ENCODE data around the gene CDC14B. TPM values are rescaled to one million over a fixed set of nuclear protein-coding genes. Genes with fewer than 3 reads are reported as not detected.

The CDC14B gene
- polyA plus RNA-seq, 1 donor: 18.7 TPM

DNA sequence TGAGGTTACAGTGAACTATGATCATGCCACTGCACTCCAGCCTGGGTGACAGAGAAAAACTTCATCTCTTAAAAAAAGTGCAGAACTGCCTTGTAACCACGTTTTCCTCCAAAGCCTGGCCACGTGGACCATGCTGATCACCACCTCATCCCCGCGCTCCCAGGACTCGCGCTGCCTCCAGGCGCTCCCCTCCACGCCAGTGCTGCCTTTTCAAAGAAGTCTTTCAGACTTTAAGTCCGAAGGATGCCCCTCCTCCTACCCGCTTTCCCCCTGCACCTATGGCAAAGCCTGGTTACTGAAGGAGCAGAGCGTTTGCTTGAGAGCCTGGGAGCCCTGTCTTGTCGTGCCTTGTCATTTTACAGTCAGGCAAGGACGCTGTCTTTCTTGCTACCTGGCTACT lies 125.9 kb downstream of the CDC14B start:
- no peak for DNase-seq
- no CpG with 5 or more reads among the region's 13 CpGs for WGBS (ENCODE audit: insufficient coverage, low lambda C conversion rate)
- peaks cover 18% of the 10 kb centered on the region for H3K36me3 ChIP-seq (ENCODE audit: control insufficient read depth, insufficient read depth, low read length)
- no peaks in the 10 kb centered on the region for H3K27me3 ChIP-seq (ENCODE audit: control insufficient read depth, insufficient read depth, low read length)
- no peak overlapping the region for H3K4me3 ChIP-seq (ENCODE audit: low read length)
- no peaks in the 10 kb centered on the region for H3K9me3 ChIP-seq (ENCODE audit: control insufficient read depth, low read depth, low read length)
- no peaks in the 10 kb centered on the region for H3K4me1 ChIP-seq (ENCODE audit: control insufficient read depth, insufficient read depth, low read length)
- no peak overlapping the region for H3K27ac ChIP-seq (ENCODE audit: low read length)

DNA sequence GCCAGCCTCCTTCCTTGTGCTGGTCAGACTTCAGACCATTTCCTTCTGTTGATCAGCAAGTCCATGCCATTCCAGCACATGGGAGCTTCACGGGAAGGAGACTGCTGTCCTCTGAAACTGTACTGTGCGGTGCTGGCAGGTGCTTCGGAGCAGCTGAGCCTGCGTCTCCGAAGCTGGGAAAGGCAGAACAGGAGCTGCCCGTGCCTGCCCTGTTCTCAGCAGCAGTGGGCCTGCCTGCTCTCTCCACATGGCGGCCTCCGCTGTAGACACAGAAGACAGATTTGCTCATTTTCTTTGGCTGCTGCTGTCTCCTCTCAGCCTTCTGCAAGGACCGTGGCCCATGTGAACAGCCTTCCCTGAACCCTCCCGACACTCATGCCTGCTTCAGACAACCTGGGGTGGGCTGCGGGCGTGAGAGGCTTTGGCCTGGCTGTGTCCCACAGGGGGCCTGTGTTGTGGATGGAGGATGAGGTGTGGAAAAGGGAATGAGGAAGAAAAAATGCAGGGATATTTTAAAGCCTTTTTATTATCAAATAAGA lies 126.6 kb downstream of the CDC14B start:
- H3K4me3 ChIP-seq (ENCODE audit: low read length): no peak overlapping the region
- H3K9me3 ChIP-seq (ENCODE audit: control insufficient read depth, low read depth, low read length): no peaks in the 10 kb centered on the region
- H3K4me1 ChIP-seq (ENCODE audit: control insufficient read depth, insufficient read depth, low read length): no peaks in the 10 kb centered on the region
- no peaks in the 10 kb centered on the region for H3K27me3 ChIP-seq (ENCODE audit: control insufficient read depth, insufficient read depth, low read length)
- H3K27ac ChIP-seq (ENCODE audit: low read length): no peak overlapping the region
- peaks cover 24% of the 10 kb centered on the region for H3K36me3 ChIP-seq (ENCODE audit: control insufficient read depth, insufficient read depth, low read length)
- no peak for DNase-seq
- WGBS (ENCODE audit: insufficient coverage, low lambda C conversion rate): no CpG with 5 or more reads among the region's 12 CpGs

DNA sequence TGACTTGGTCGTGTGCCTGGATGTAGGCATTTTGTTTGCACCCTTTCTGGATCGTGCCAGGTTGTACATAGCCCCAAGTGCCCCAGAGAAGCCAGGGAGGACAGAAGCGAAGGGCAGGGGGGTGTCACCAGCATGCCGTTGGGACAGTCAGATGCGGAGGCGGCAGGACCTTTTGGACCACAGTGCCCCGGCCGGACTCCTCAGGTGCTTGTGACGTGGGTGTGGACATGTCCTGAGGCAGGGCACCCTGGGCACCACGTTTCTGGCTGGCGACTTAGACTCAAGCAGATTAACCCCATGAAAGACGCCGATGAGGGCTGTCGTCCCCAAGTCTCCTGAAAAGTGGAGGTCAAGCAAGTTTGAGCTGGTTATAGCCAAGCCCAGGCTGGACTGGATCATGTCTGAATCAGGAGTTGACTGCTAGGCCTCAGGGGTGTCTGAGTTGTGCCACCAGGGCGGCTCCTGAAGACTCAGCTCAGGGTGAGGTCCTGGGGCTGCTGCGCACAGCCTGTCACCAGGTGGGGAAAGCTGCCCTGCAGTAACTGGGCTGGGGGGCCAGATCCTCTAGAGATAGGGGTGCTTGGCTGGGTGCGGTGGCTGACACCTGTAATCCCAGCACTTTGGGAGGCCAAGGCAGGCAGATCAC lies 127.6 kb downstream of the CDC14B start:
- WGBS (ENCODE audit: insufficient coverage, low lambda C conversion rate): no CpG with 5 or more reads among the region's 17 CpGs
- Histone ChIP-seq H3K36me3 (ENCODE audit: control insufficient read depth, insufficient read depth, low read length) (peaks cover 27% of the 10 kb centered on the region), H3K27me3 (ENCODE audit: control insufficient read depth, insufficient read depth, low read length) (no peaks in the 10 kb centered on the region), H3K27ac (ENCODE audit: low read length) (no peak overlapping the region), H3K4me1 (ENCODE audit: control insufficient read depth, insufficient read depth, low read length) (no peaks in the 10 kb centered on the region), H3K4me3 (ENCODE audit: low read length) (no peak overlapping the region), H3K9me3 (ENCODE audit: control insufficient read depth, low read depth, low read length) (no peaks in the 10 kb centered on the region)
- no peak for DNase-seq

DNA sequence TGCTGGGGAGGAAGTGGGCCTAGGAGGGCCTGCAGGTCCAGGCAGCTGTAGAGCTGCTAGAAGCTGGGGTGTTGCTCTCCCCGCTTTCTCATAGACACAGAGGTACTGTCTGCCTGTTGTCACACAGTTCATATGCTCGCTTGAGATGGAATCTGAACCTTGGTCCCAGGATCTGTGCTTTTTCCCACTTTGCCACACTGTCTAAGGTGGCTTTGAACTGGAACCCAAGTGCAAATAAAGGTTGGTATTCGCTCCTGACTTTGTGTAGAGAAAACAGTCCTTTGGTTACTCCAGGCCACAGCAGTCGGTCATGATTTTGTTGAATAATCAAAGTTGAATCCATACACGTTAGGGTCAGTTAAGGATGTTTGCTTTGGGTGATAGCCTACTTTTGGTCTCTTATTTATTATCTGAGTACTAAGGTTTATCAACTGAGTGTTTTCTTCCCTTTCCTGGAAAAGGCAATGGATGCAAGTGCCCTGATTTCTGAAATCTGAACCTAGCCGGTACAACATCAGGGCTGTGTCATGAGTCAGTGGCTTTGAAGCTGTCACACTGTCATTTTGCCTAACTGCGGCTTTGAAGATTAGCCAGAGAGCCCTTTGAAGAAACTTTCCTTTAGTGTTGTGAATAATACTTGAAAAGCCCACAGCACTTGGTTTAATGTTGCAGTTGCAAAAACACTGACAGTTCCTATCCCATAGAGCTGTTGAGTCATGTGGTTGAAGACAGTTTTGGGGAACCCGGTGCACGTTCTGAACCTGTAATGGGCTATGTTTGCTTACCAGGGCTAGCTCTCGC lies 128.4 kb downstream of the CDC14B start:
- Histone ChIP-seq H3K27ac (ENCODE audit: low read length) (no peak overlapping the region), H3K36me3 (ENCODE audit: control insufficient read depth, insufficient read depth, low read length) (peaks cover 26% of the 10 kb centered on the region), H3K27me3 (ENCODE audit: control insufficient read depth, insufficient read depth, low read length) (no peaks in the 10 kb centered on the region), H3K9me3 (ENCODE audit: control insufficient read depth, low read depth, low read length) (no peaks in the 10 kb centered on the region), H3K4me3 (ENCODE audit: low read length) (no peak overlapping the region), H3K4me1 (ENCODE audit: control insufficient read depth, insufficient read depth, low read length) (no peaks in the 10 kb centered on the region)
- WGBS (ENCODE audit: insufficient coverage, low lambda C conversion rate): 40% methylated on average over 2 of the region's 10 CpGs
- DNase-seq: peak in 1 of 2 donors; percentile 16

DNA sequence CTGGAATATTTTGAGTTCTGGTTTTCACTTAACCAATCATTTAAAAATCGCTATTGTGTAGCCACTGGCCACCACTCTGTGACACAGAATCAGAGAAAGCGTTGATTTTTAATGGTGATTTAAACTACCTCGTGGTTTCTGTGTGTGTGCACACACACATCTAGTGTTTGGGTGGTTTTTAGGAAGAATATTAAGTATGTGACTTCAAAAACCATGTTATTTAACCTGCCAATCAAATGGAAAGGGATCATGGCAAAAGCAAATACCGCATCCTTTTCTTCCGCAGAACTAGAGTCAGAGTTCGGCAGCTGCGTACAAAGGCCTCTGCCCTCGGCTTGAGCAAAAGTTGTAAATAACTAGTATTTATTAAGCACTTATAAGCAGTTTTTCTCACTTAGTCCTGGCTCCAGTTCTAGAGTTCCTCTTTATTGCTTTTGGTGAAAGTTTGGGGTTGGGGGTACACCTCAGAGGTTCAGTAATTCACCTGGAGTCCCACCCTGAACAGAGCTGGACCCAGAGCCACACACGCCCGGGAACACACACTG lies 129.0 kb downstream of the CDC14B start:
- Histone ChIP-seq H3K9me3 (ENCODE audit: control insufficient read depth, low read depth, low read length) (no peaks in the 10 kb centered on the region), H3K4me3 (ENCODE audit: low read length) (no peak overlapping the region), H3K4me1 (ENCODE audit: control insufficient read depth, insufficient read depth, low read length) (no peaks in the 10 kb centered on the region), H3K27me3 (ENCODE audit: control insufficient read depth, insufficient read depth, low read length) (no peaks in the 10 kb centered on the region), H3K36me3 (ENCODE audit: control insufficient read depth, insufficient read depth, low read length) (peaks cover 24% of the 10 kb centered on the region), H3K27ac (ENCODE audit: low read length) (no peak overlapping the region)
- no CpG with 5 or more reads among the region's 10 CpGs for WGBS (ENCODE audit: insufficient coverage, low lambda C conversion rate)
- no peak for DNase-seq

DNA sequence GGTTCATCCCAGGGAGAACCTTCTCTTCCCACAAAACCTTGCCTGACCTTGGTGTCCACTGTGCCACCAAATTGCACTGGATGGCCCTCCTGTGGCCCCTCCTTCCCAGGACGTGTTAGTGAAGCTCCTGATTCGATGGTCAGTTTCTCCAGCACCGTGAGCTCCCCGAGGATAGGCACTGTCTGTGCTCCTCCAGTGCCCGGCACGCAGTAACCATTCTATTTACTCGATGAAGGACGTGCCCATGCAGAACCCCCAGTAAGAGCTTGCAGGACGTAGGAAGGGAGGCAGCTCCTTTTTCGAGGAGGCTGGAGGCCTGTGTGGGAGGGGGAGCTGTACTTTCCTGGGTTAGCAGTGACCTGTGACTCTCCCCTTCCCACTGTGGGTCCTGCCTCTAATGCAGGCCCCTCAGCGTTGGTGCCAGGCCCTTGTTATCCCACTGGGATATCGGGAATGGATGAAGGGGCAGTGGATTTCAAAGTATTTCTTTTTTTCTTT lies 130.1 kb downstream of the CDC14B start:
- H3K4me3 ChIP-seq (ENCODE audit: low read length): no peak overlapping the region
- H3K27ac ChIP-seq (ENCODE audit: low read length): no peak overlapping the region
- H3K4me1 ChIP-seq (ENCODE audit: control insufficient read depth, insufficient read depth, low read length): no peaks in the 10 kb centered on the region
- WGBS (ENCODE audit: insufficient coverage, low lambda C conversion rate): no CpG with 5 or more reads among the region's 12 CpGs
- peaks cover 24% of the 10 kb centered on the region for H3K36me3 ChIP-seq (ENCODE audit: control insufficient read depth, insufficient read depth, low read length)
- DNase-seq: no peak
- no peaks in the 10 kb centered on the region for H3K27me3 ChIP-seq (ENCODE audit: control insufficient read depth, insufficient read depth, low read length)
- H3K9me3 ChIP-seq (ENCODE audit: control insufficient read depth, low read depth, low read length): no peaks in the 10 kb centered on the region

DNA sequence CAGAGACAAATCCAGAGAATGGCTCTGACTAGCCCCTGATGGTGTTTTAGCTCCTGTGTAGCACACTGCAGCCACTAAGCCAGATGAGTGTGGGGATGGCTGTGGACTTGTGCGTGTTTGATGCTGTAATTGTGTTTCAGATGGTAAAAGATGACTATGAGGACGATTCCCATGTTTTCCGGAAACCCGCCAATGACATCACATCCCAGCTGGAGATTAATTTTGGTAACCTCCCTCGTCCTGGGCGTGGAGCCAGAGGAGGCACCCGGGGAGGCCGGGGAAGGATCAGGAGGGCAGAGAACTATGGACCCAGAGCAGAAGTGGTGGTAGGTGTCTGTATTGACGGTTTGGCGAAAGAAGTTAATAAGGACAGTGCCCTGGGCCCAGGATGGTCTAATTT lies 131.7 kb downstream of the CDC14B start:
- Histone ChIP-seq H3K4me1 (ENCODE audit: control insufficient read depth, insufficient read depth, low read length) (no peaks in the 10 kb centered on the region), H3K36me3 (ENCODE audit: control insufficient read depth, insufficient read depth, low read length) (peaks cover 24% of the 10 kb centered on the region), H3K27me3 (ENCODE audit: control insufficient read depth, insufficient read depth, low read length) (no peaks in the 10 kb centered on the region), H3K27ac (ENCODE audit: low read length) (no peak overlapping the region), H3K4me3 (ENCODE audit: low read length) (no peak overlapping the region), H3K9me3 (ENCODE audit: control insufficient read depth, low read depth, low read length) (no peaks in the 10 kb centered on the region)
- DNase-seq: no peak
- no CpG with 5 or more reads among the region's 10 CpGs for WGBS (ENCODE audit: insufficient coverage, low lambda C conversion rate)

DNA sequence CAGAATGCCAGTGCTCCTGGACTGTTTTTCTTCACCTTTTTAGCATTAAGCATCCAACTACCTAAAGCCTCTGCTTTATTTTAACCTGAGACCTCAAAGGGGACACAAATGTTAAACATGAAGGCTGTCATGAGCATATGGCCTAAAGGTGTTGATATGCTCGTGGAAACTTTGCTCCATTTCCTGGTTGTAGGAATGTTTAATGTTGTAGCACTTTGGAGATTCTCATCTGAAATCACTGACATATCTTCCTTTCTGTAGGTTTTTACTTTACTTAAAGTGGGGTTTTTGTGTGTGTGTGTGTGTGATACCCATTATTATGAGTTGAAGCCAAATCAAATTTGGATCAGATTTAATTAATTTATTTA lies 132.6 kb downstream of the CDC14B start:
- 71% methylated on average over 1 of the region's 1 CpG for WGBS (ENCODE audit: insufficient coverage, low lambda C conversion rate)
- Histone ChIP-seq H3K9me3 (ENCODE audit: control insufficient read depth, low read depth, low read length) (no peaks in the 10 kb centered on the region), H3K36me3 (ENCODE audit: control insufficient read depth, insufficient read depth, low read length) (peaks cover 24% of the 10 kb centered on the region), H3K27me3 (ENCODE audit: control insufficient read depth, insufficient read depth, low read length) (no peaks in the 10 kb centered on the region), H3K4me1 (ENCODE audit: control insufficient read depth, insufficient read depth, low read length) (no peaks in the 10 kb centered on the region), H3K27ac (ENCODE audit: low read length) (no peak overlapping the region), H3K4me3 (ENCODE audit: low read length) (no peak overlapping the region)
- no peak for DNase-seq

DNA sequence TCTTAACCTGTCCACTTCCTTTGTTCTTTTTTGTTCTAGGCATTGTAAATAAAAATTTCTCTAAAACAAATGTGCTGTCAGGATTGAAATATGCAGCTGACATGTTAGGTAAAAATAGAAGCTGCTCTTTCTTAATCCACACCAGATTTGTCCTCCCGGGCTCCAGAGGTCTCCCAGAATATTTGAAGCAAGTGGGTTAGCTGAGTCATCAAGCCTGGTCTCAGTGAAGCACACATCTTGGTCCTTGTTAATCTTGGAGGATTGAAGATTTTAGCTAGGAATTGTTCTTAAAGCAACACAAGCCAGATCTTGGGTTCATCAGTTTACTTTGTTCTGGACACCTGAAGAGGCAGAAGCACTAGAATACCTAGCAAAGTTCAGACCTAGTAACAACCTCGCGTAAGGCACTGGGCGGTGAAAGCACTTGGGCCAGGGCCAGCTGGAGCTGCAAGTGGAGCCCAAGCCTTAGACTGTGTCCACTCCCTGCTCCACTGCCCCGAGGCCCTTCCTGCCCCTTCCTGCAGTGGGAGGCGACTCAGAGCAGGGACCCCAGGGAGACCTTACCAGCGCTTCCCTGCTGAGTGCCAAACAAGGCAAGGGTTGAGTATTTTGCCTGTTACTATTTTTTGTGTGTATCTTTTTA lies 133.1 kb downstream of the CDC14B start:
- H3K4me1 ChIP-seq (ENCODE audit: control insufficient read depth, insufficient read depth, low read length): no peaks in the 10 kb centered on the region
- no CpG with 5 or more reads among the region's 7 CpGs for WGBS (ENCODE audit: insufficient coverage, low lambda C conversion rate)
- no peaks in the 10 kb centered on the region for H3K27me3 ChIP-seq (ENCODE audit: control insufficient read depth, insufficient read depth, low read length)
- H3K9me3 ChIP-seq (ENCODE audit: control insufficient read depth, low read depth, low read length): no peaks in the 10 kb centered on the region
- H3K4me3 ChIP-seq (ENCODE audit: low read length): no peak overlapping the region
- DNase-seq: no peak
- H3K27ac ChIP-seq (ENCODE audit: low read length): no peak overlapping the region
- H3K36me3 ChIP-seq (ENCODE audit: control insufficient read depth, insufficient read depth, low read length): peaks cover 22% of the 10 kb centered on the region

DNA sequence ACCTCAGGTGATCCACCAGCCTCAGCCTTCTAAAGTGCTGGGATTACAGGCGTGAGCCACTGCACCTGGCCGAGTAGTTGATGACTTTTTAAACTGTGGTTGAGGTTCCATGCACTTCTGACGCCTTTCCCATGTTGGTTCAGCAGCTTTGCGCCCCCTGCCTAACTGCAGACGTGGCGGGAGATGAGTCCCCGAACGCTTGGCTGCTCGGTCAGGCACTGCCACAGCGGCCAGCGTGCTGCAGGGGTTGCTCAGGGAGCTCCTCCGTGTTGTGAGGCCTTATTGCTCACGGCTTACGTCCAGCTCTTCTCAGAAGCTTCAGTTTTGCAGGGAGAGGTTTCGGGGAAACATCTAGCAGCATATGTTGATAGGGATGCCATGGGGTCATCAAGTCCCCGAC lies 134.4 kb downstream of the CDC14B start:
- no peak for DNase-seq
- Histone ChIP-seq H3K27me3 (ENCODE audit: control insufficient read depth, insufficient read depth, low read length) (no peaks in the 10 kb centered on the region), H3K36me3 (ENCODE audit: control insufficient read depth, insufficient read depth, low read length) (peaks cover 18% of the 10 kb centered on the region), H3K9me3 (ENCODE audit: control insufficient read depth, low read depth, low read length) (no peaks in the 10 kb centered on the region), H3K4me1 (ENCODE audit: control insufficient read depth, insufficient read depth, low read length) (no peaks in the 10 kb centered on the region), H3K4me3 (ENCODE audit: low read length) (no peak overlapping the region), H3K27ac (ENCODE audit: low read length) (no peak overlapping the region)
- WGBS (ENCODE audit: insufficient coverage, low lambda C conversion rate): no CpG with 5 or more reads among the region's 16 CpGs
